GM18870 (cell line): ENCODE data around the gene SAT2.

ENCODE experiments used
- ATAC-seq: cut with Tn5 transposase; IDR thresholded peaks from one replicate; pipeline ENCODE4 v1.9.1; 2021; ENCODE audit warnings: moderate library complexity; ENCODE audit not compliant: unreplicated experiment

The SAT2 gene

DNA sequence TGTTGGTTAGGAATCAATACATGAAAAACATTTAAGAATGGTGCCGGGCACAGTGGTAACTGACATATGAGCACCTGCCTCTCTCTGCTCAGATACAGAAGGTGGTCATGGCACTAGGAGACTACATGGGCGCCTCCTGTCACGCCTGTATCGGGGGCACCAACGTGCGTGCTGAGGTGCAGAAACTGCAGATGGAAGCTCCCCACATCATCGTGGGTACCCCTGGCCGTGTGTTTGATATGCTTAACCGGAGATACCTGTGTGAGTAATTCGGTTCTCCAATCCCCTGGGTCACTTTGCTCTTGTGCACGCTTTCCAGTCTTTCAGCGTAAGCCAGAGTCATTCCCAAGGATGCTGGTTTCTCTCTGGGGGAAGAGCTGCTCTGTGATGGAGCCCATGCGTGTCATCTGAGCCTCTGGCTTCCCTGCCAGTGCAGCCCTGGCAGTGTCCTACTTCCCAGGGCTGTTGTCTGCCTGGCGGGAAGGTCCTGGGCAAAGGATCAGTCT, 51.1 kb downstream of the SAT2 start:
- ATAC-seq = no peak
